ENCODE data around the gene BCL2L1.

The BCL2L1 gene

GRCh38 chr20:31665753-31666152, 56.9 kb downstream of the BCL2L1 start:
- no peak for TF ChIP-seq CTCF (IDR thresholded peaks at IDR 0.05; ENCODE audit: insufficient read depth, low read depth, low read length, missing control alignments)
- H3K4me3 ChIP-seq (ENCODE audit: low read length), result no peak overlapping the region
- DNase-seq (ENCODE audit: low read depth), result no peak

- no peak overlapping the region for H3K4me3 ChIP-seq (ENCODE audit: low read length)
Observed at GRCh38 chr20:31664696-31665354, 57.8 kb downstream of the BCL2L1 start.

GRCh38 chr20:31663838-31664695, 58.6 kb downstream of the BCL2L1 start:
- TF ChIP-seq CTCF (IDR thresholded peaks at IDR 0.05; ENCODE audit: insufficient read depth, low read depth, low read length, missing control alignments), result no peak
- H3K4me3 ChIP-seq (ENCODE audit: low read length), result no peak overlapping the region
- DNase-seq (ENCODE audit: low read depth), result no peak

More at GRCh38 chr20:31664696-31665354, 57.8 kb downstream of the BCL2L1 start:
- no peak for DNase-seq (ENCODE audit: low read depth)
- no peak for TF ChIP-seq CTCF (IDR thresholded peaks at IDR 0.05; ENCODE audit: insufficient read depth, low read depth, low read length, missing control alignments)

GRCh38 chr20:31663524-31663837, 59.2 kb downstream of the BCL2L1 start:
- no peak for DNase-seq (ENCODE audit: low read depth)
- no peak for TF ChIP-seq CTCF (IDR thresholded peaks at IDR 0.05; ENCODE audit: insufficient read depth, low read depth, low read length, missing control alignments)
- H3K4me3 ChIP-seq (ENCODE audit: low read length), result no peak overlapping the region

- DNase-seq (ENCODE audit: low read depth), result no peak
- H3K4me3 ChIP-seq (ENCODE audit: low read length), result no peak overlapping the region
- TF ChIP-seq CTCF (IDR thresholded peaks at IDR 0.05; ENCODE audit: insufficient read depth, low read depth, low read length, missing control alignments), result no peak
Observed at GRCh38 chr20:31662372-31662854, 60.3 kb downstream of the BCL2L1 start.

- H3K4me3 ChIP-seq (ENCODE audit: low read length), result peak overlapping the region; percentile 27
- DNase-seq (ENCODE audit: low read depth), result peak; percentile 60
Observed at GRCh38 chr20:31661625-31662371, 60.9 kb downstream of the BCL2L1 start.

More at GRCh38 chr20:31661625-31662371, 60.9 kb downstream of the BCL2L1 start:
- TF ChIP-seq CTCF (IDR thresholded peaks at IDR 0.05; ENCODE audit: insufficient read depth, low read depth, low read length, missing control alignments), result peak; percentile 63

Measured in epithelial cell of esophagus (primary cell).